Middle frontal gyrus (tissue), 1 donor: ENCODE measurements around the gene DNAH14.
A peak's percentile ranks its signal among the peaks of the same experiment; 100 is the strongest.

ENCODE experiments used
- DNase-seq: peaks from one replicate; pipeline ENCODE4 v3.0.0-alpha.2; 2015; ENCODE audit warnings: low spot score; ENCODE audit errors: extremely low spot score

DNAH14 gene

GRCh38 chr1:225426395-225427234 lies 497.1 kb downstream of the DNAH14 start:
- DNase-seq: no peak

- no peak for DNase-seq
These were observed 498.0 kb downstream of the DNAH14 start, which contains the start of gene LBR for GRCh38 chr1:225427235-225428067. LBR (minus strand) TSS chr1:225428038; CDS start chr1:225424075, 3,963 bp downstream.

GRCh38 chr1:225428068-225428880 lies 498.8 kb downstream of the DNAH14 start:
- peak; percentile 93 for DNase-seq

- DNase-seq: no peak
These were observed 499.5 kb downstream of the DNAH14 start for GRCh38 chr1:225428881-225429455.

GRCh38 chr1:225430301-225430700 lies 500.8 kb downstream of the DNAH14 start:
- DNase-seq: no peak

- DNase-seq: no peak
These were observed 501.8 kb downstream of the DNAH14 start for GRCh38 chr1:225431081-225431863.

- no peak for DNase-seq
These were observed 504.6 kb downstream of the DNAH14 start for GRCh38 chr1:225434046-225434445.

GRCh38 chr1:225435076-225435475 lies 505.6 kb downstream of the DNAH14 start:
- no peak for DNase-seq

- DNase-seq: no peak
These were observed 506.0 kb downstream of the DNAH14 start for GRCh38 chr1:225435487-225435886.

GRCh38 chr1:225435957-225436392 lies 506.5 kb downstream of the DNAH14 start:
- DNase-seq: no peak

- DNase-seq: no peak
These were observed 508.4 kb downstream of the DNAH14 start for GRCh38 chr1:225437710-225438437.

- DNase-seq: no peak
These were observed 511.1 kb downstream of the DNAH14 start for GRCh38 chr1:225440380-225441221.

GRCh38 chr1:225441314-225442122 lies 512.0 kb downstream of the DNAH14 start:
- no peak for DNase-seq

GRCh38 chr1:225442123-225442505 lies 512.6 kb downstream of the DNAH14 start:
- no peak for DNase-seq

- no peak for DNase-seq
These were observed 516.4 kb downstream of the DNAH14 start for GRCh38 chr1:225445639-225446594.

GRCh38 chr1:225446595-225446960 lies 517.1 kb downstream of the DNAH14 start:
- no peak for DNase-seq
